Inflammatory macrophage (primary cell): Measurements from ENCODE around the gene FCER2.

Source experiments
- DNase-seq, 2 donors: peaks; one replicate each; pipeline ENCODE4 v3.0.0-alpha.2; 2020 to 2022

The FCER2 gene

DNA sequence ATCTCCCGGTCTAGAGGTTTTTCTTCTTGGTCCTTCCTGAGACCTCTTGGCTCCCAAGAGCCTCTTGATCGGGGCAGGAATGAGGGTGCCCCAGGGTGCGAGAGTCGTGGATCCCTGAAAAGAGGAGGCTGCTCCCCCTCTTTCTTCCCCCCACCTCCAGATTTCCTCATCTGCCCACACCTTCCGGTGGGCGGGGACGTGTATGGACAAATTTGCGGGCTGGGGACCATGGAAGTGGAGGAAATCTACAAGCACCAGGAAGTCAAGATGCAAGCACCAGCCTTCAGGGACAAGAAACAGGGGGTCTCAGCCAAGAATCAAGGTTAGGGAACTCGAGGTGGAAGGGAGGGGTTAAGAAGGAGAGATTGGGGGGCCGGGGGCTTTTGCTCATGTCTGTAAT lies 25.1 kb downstream of the FCER2 start, which contains the start of gene MCEMP1:
Gene MCEMP1 (plus strand): TSS at position 237 of the 400 bp plus-strand sequence. CDS start 31 bp downstream, at position 268.
- peak; percentile 84 to 85 for DNase-seq

- DNase-seq, result peak; percentile 90 to 93
These were observed 25.6 kb downstream of the FCER2 start for GRCh38 chr19:7676376-7676775.

DNA sequence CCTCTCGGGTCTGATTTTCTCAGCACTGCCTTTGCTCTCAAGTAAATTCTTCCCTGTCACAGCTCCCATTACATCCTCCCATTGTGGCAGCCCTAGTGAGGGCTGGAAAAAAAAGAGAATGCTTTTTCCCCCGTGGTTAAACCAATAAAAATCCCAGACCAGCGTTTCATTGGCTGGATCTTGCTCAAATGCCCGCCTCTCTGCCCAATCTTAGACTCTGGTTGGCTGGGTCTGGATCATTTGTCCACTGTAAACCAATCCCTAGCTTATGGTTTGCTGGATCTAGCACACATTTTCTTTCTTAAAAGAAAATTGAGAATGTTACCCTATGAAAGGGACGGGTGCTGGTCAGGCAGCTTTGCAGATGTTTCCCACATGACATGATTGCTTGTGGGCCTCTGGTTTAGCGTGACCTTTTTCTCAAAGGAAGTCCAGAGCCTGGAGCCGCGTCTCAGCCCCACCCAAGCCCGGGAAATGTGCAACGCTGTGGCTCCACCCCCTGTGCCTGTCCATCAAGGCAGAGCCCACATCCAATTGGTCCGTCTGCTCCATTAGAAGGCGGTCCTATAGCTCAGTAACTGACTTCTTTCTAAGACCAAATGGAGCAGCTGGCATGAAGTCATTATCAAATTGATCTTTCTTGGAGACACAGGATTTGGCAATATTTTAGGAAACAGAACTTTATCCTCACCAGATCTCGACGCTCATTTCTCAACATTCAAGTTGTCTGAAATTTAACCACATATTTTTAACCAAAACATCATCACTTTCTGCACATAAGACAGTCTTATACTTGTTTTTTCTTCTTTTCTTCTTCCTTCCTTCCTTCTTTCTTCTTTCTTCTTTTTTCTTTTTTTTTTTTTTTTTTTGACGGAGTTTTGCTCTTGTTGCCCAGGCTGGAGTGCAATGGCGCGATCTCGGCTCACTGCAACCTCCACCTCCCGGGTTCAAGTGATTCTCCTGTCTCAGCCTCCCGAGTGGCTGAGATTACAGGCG lies 27.6 kb downstream of the FCER2 start:
- peak; percentile 98 to 99 for DNase-seq

DNA sequence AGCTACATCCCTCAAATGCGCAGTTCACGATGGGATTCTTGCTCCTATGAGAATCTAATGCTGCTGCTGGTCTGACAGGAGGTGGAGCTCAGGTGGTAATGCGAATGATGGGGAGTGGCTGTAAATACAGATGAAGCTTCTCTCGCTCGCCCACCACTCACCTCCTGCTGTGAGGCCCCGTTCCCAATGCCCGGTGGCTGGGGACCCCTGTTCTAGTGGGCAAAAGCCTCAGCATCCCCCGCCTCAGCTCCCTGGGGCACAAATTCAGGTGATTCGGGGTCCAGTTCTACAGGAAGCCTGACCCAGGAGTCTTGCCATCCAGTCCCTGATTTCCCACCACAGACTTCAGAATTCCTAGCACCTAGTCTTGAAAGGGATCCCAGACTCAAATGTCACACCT lies 29.4 kb downstream of the FCER2 start:
- DNase-seq, result no peak

DNA sequence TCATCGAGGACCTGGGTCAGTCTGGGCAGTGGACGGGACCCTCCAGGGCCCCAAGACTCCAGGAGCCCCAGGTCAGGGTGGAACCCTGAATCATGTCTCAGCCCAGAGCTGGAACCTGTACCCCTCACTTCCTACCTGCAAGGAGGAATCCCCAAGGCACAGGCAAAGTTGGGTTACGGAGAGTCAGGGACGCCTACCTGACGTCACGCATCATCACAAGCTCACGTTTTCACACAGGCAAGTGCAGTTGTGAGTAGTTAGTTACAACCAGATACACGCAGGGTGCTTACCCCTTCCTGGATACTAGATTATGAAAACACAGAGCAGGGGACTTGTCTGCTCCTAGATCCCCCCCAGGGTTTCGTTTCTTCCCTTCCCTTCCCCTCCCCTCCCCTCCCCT lies 31.1 kb downstream of the FCER2 start:
- no peak for DNase-seq

DNA sequence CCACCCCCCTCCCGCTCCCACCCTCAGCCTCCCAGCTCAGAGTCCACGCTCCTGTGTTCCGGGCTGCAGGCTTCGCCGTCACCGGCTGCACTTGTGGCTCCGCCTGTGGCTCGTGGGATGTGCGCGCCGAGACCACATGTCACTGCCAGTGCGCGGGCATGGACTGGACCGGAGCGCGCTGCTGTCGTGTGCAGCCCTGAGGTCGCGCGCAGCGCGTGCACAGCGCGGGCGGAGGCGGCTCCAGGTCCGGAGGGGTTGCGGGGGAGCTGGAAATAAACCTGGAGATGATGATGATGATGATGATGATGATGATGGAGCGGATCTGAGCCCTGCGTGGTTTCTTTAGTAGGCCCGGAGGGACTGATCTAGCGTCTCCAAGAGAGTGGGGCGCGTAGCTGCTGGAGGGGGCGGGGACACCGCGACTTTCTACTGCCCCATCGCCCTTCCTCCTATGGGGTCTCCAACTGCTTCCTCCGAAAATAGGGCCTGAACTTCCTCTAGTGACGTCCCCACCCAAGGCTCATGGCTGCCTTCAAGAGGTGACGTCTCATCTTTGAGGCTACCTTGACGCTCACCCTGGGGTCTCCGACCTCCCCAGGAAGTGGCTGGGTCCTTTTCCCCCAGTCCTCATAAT lies 31.7 kb downstream of the FCER2 start:
- DNase-seq, result peak; percentile 72 to 80

DNA sequence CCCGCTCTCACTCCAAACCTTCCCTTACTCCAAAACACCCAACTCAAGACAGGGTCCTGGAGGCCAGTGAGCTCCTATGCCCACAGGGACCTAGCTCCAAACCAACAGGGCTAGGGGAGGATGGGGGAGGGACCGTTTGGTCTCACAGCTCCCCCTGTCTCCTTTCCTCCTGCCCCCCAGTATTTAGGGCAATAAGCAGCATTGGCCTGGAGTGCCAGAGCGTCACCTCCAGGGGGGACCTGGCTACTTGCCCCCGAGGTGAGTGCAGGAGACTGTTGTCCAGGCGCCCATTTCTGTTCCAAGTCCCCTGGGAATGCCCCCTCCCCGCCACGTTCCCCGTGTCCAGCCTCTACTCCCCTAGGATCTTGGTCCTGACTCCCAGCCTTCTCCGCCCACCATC lies 32.3 kb downstream of the FCER2 start:
- no peak for DNase-seq

DNA sequence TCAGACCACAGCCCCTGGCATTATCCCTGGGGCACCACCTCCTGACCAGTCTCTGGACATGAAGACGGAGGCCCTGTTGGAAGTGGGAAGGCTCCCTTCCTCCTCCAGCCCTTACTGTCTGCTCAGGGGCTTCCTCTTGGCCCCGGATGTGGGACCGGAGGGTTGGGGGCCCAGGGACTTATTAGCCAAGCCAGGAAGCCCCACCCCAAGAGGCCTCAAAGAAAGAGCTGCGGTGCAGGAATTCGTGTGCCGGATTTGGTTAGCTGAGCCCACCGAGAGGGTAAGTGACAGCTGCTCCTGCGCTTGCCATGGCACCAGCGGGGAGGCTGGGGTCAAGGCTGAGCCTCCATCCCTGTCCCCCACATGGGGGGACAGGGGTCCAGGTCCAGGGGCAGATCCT lies 33.1 kb downstream of the FCER2 start, which contains the start of gene RETN:
Gene RETN (plus strand): TSS at position 208 of the 400 bp plus-strand sequence. CDS start 278 bp downstream, outside the sequence.
- no peak for DNase-seq

DNA sequence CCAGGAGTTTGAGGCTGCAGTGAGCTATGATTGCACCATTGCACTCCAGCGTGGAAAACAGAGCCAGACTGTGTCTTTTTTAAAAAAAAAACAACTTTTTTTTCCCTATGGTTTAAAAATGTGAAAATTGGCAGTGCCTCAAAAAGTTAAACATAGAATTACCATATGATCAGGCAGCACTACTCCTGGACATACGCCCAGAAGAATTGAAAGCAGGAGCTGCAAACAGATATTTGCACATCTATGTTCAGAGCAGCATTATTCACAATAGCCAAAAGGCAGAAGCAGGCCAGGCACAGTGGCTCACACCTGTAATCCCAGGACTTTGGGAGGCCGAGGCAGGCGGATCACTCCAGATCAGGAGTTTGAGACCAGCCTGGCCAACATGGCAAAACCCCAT lies 36.9 kb downstream of the FCER2 start:
- DNase-seq, result no peak

- DNase-seq, result no peak
These were observed 38.2 kb downstream of the FCER2 start for GRCh38 chr19:7663706-7664105.

DNA sequence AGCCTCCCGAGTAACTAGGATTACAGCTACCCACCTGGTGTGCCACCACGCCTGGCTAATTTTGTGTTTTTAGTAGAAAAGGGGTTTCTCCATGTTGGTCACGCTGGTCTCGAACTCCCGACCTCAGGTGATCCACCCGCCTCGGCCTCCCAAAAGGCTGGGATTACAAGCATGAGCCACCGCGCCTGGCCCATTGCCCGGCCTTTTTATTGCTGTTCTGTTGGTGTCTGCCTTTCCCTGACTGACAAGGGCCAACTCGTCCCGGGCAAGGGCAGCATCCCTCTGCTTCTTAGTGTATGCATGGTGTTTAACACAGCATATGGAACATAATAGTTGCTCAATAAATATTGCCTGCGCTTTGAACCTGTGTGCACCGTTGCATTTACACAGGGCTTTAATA lies 39.3 kb downstream of the FCER2 start:
- no peak for DNase-seq

GRCh38 chr19:7661744-7662538 lies 40.0 kb downstream of the FCER2 start:
- no peak for DNase-seq

DNA sequence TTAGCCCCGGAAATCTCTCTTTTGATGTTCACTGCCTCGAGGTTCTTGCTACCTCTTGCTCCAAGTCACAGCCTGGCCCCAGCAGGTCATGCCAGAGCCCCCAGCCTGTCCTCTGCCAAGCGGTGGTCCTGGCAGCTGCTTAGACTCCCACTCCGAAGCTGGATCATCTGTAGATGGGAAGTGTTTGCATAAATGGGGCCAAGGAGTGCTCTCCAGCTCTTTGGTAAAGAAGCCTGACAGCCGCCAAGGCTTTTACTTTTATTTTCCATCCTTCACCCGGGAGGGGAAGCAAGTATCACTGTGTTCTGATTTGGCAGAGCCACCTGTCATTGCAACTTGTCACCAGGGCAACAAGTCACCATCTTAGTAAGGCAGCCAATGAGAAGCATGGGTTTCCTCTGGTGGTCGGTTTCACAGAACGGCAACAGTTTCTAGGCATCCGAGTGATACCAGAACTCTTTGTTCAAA lies 43.7 kb downstream of the FCER2 start:
- peak; percentile 58 to 61 for DNase-seq

DNA sequence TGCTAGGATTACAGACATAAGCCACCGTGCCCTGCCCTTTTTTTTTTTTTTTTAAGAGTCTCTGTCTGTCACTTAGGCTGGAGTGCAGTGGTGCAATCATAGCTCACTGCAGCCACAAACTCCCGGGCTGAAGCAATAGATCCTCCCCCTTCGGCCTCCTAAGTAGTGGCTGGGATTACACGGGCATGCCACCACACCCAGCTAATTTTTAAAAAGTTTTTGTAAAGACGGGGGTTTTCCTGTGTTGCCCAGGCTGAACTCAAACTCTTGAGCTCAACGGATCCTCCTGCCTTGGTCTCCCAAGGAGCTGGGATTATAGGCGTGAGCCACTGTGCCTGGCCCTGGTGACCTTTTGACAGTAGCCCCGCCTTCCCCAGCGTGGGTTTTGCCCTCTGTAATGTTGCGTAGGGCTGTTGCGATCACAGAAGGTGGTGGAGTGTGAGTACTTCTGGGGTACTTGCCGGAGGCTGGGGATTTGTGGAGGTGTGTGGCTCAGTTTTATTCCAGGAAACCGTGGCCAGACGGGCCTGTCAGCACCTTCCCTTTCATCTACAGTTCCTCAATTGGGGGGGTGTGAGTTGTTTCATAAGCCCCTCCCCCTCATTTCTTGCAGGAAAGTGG lies 44.7 kb downstream of the FCER2 start:
- peak; percentile 94 to 96 for DNase-seq

DNA sequence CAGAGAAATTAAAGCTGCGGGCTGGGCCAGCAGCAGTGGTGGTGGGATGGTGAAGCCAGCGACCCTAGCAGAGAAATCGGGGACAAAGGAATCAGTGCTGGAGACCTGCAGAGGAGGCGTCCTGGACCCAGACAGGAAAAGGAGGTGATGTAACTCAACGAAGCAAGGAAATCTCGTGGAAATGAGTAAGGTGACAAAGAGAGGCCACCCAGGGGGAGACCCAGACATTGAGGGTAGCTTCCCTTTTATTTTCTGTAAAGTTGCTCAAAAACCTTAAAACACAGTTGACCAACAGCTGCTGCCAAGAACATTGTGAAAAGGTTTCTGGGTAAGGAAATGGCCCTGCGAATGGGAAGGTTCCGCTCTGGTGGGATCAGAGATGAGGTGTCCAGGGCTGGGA lies 46.4 kb downstream of the FCER2 start:
- DNase-seq, result peak; percentile 96 to 98

GRCh38 chr19:7654401-7654800 lies 47.5 kb downstream of the FCER2 start:
- no peak for DNase-seq

DNA sequence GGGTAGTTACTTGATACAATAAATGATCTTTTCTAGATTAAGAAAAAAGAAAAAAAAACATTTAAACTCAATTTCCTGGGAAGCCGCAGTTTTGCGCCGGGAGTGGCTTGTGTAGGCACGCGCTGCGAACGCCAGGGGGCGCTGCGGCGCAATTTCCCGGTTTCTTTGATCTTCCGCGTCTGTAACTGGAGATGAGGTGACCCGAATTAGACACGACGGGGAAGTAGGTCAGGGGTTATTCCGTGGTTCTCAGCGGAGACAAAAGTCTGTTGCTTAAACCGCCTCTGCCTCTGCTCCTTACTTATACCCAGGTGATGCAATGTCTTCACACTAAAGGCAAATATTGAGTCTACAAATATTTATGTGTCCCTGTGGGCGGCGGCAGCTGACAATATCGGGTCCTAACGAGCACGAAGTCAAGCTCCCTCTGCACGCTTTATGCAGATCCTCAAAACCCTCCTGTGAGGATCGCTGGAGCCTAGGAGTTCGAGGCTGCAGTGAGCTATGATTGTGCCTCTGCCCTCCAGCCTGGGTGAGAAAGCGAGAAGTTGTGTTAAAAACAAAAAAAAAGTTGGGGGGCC lies 49.8 kb downstream of the FCER2 start:
- peak; percentile 99 for DNase-seq

DNA sequence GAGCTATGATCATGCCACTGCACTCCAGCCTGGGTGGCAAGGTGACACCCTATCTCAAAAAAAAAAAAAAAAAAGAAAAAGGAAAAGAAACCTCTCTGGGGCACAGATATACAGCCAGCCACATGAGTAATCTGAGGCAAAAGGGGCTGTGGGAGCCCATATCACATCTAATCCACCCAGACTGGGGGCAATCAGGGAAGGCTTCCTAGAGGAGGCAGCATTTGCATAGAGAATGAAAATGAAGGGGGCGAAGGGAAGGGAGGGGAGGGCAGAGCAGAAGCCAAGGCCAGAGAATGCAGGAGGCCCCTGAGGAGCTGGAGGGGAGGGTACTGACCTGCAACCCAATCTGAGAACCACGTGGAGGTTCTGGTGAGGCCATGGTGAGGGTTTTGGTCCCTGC lies 51.8 kb downstream of the FCER2 start:
- DNase-seq, result no peak

DNA sequence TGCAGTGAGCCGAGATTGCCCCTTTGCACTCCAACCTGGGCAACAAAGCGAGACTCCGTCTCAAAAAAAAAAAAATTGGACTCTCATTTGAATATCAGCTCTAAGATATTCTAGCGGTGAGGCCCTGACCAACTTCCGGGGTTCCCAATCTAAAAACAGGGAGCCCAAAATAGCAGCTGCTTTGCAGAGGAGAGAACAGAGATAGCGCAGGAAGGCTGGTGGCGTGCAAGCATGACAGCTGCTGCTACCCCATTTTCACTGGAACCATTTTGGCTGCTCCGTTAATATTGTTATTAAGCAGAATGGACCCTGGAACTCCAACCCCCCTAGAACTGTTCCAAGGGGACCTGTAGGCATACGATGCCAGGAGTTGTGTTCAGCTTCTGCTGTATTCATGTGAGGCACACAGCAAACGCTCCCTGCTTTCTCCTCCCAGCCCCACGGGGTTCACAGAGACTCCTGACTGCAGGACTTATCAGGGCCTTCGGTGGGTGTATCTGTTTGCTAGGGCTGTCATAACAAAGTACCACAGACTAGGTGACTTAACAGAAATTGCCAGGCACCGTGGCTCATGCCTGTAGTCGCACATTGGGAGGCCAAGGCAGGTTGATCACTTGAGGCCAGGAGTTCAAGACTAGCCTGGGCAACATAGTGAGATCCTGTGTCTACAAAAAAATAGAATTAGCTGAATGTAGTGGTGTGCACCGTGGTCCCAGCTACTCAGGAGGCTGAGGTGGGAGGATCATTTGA lies 53.5 kb downstream of the FCER2 start:
- DNase-seq, result no peak

DNA sequence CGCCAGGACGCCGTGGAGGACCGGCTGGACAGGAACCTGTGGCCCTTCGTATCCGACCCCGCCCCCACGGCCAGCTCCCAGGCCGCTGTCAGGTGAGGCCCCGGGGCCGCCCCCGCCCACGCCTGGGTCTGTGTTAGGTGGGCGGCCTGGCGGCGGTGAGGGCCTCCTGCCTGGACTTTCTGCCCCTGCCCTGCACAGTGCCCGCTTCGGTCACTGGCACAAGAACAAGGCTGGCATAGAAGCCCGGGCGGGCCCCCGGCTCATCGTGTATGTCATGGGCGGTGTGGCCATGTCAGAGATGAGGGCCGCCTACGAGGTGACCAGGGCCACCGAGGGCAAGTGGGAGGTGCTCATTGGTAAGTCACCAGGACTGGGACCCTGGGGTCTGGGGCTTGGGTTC lies 54.8 kb downstream of the FCER2 start:
- no peak for DNase-seq

GRCh38 chr19:7646426-7646700 lies 55.6 kb downstream of the FCER2 start:
- no peak for DNase-seq
